B cell (primary cell): ENCODE results near the gene TTLL5. TPM values are rescaled to one million over a fixed set of nuclear protein-coding genes. Genes with fewer than 3 reads are reported as not detected.

Experiments
- ATAC-seq: fragments of 200-7000 bp; cut with Tn5 transposase; one replicate; pipeline ENCODE4 v1.10.0; 2021; ENCODE audit warnings: low read depth, mild to moderate bottlenecking, moderate number of reproducible peaks, moderate library complexity
- CTCF ChIA-PET: fragments of 350-600 bp; sonication (Branson Sonifier 250); formaldehyde crosslinking; loops from one replicate; lab custom pipeline; 2021; ENCODE audit warnings: antibody characterized with exemption, inconsistent platforms; lab: Charles Lee
- POLR2A ChIA-PET: fragments of 350-600 bp; sonication (Branson Sonifier 250); formaldehyde crosslinking; loops from one replicate; lab custom pipeline; 2021; ENCODE audit warnings: antibody characterized with exemption; lab: Charles Lee
- DNase-seq: peaks from one replicate; pipeline ENCODE4 v3.0.0; 2013
- H2AFZ ChIP-seq: 2 replicates; pipeline ENCODE4 v1.6.1; 2012; ENCODE audit warnings: mild to moderate bottlenecking, low read depth, low read length; ENCODE audit not compliant: insufficient read depth, poor library complexity, severe bottlenecking
- H3K27ac ChIP-seq, 2 donors: 1 replicate in 1 of 2; 2 replicates in 1 of 2; pipeline ENCODE4 v1.5.1; 2012 to 2013; ENCODE audit warnings: low read length in 2 of 2, mild to moderate bottlenecking in 2 of 2, moderate library complexity in 1 of 2
- H3K27me3 ChIP-seq, 4 experiments: fragments of 200-600 bp in 1 of 4; sonication (generic) in 1 of 4; replicated peaks in 1 of 4; 1 replicate in 2 of 4; 2 replicates in 2 of 4; pipeline versions ENCODE4 v1.6.1 to v1.7.0; 2013 to 2016; ENCODE audit warnings: low read length in 3 of 4, mild to moderate bottlenecking in 2 of 4, mixed read lengths in 1 of 4, moderate library complexity in 1 of 4; ENCODE audit not compliant: insufficient read depth in 4 of 4, control insufficient read depth in 3 of 4; ENCODE audit errors: control extremely low read depth in 1 of 4
- H3K36me3 ChIP-seq, 2 experiments: replicated peaks in 1 of 2; 1 replicate in 1 of 2; 2 replicates in 1 of 2; pipeline versions ENCODE4 v1.6.1 to v1.7.1; 2013; ENCODE audit warnings: low read length in 1 of 2; ENCODE audit not compliant: insufficient read depth in 2 of 2, control insufficient read depth in 1 of 2; ENCODE audit errors: control extremely low read depth in 1 of 2, extremely low read depth in 1 of 2
- H3K4me1 ChIP-seq, 2 donors: fragments of 200-600 bp in 1 of 2; sonication (generic) in 1 of 2; 1 replicate in 1 of 2; 2 replicates in 1 of 2; pipeline versions ENCODE4 v1.5.1 to v1.6.1; 2013 to 2017; ENCODE audit warnings: low read length in 2 of 2; ENCODE audit not compliant: control insufficient read depth in 2 of 2, insufficient read depth in 2 of 2
- H3K4me2 ChIP-seq: replicated peaks from 2 replicates; pipeline ENCODE3; 2012; ENCODE audit warnings: mild to moderate bottlenecking, low read depth, low read length; ENCODE audit not compliant: poor library complexity, severe bottlenecking
- H3K4me3 ChIP-seq, 5 experiments: fragments of 200-600 bp in 1 of 5; sonication (generic) in 1 of 5; 1 replicate in 3 of 5; 2 replicates in 2 of 5; pipeline versions ENCODE4 v1.5.1 to v1.7.0; 2011 to 2016; ENCODE audit warnings: low read length in 4 of 5, mild to moderate bottlenecking in 4 of 5, low read depth in 2 of 5, control low read depth in 1 of 5, moderate library complexity in 1 of 5; ENCODE audit not compliant: insufficient read depth in 1 of 5; ENCODE audit errors: control extremely low read depth in 1 of 5, extremely low read depth in 1 of 5
- H3K79me2 ChIP-seq: fragments of 200-600 bp; sonication (generic); one replicate; pipeline ENCODE4 v1.6.0; 2016; ENCODE audit warnings: low read length; ENCODE audit not compliant: control insufficient read depth, insufficient read depth
- H3K9ac ChIP-seq: fragments of 200-600 bp; sonication (generic); 2 replicates; pipeline ENCODE4 v1.6.1; 2017; ENCODE audit warnings: mild to moderate bottlenecking, low read length, moderate library complexity
- H3K9me3 ChIP-seq, 3 donors: one replicate each; pipeline versions ENCODE4 v1.6.1 to v1.7.1; 2013; ENCODE audit warnings: low read length in 2 of 3; ENCODE audit not compliant: control insufficient read depth in 2 of 3, insufficient read depth in 1 of 3; ENCODE audit errors: control extremely low read depth in 1 of 3
- H4K20me1 ChIP-seq: 2 replicates; pipeline ENCODE4 v1.6.0; 2012; ENCODE audit warnings: mild to moderate bottlenecking, low read length; ENCODE audit not compliant: insufficient read depth, control insufficient read depth, poor library complexity, severe bottlenecking
- H3K27ac Mint-ChIP-seq: one replicate; pipeline ENCODE4 v1.8.0; 2021; ENCODE audit warnings: mixed read lengths
- H3K27me3 Mint-ChIP-seq: one replicate; pipeline ENCODE4 v1.8.0; 2021; ENCODE audit warnings: mixed read lengths
- H3K4me1 Mint-ChIP-seq: one replicate; pipeline ENCODE4 v1.8.0; 2021; ENCODE audit warnings: mixed read lengths
- H3K4me3 Mint-ChIP-seq: one replicate; pipeline ENCODE4 v1.8.0; 2021; ENCODE audit warnings: mixed read lengths
- H3K9me3 Mint-ChIP-seq: one replicate; pipeline ENCODE4 v1.8.0; 2022; ENCODE audit warnings: mixed read lengths; ENCODE audit not compliant: insufficient read depth
- CTCF ChIP-seq: fragments of 200-600 bp; IDR thresholded peaks from one replicate; pipeline ENCODE4 v1.8.0; 2022; ENCODE audit warnings: antibody characterized with exemption, mild to moderate bottlenecking
- EZH2 ChIP-seq: IDR thresholded peaks from 2 replicates; pipeline ENCODE4 v1.6.1; 2012; ENCODE audit warnings: borderline replicate concordance, low read depth, mild to moderate bottlenecking, moderate library complexity, low read length; ENCODE audit not compliant: insufficient read depth, poor library complexity, severe bottlenecking
- WGBS: methylation state at CpG from one replicate; pipeline ENCODE4 v1.1.5; 2013; ENCODE audit warnings: missing lambda C conversion rate; ENCODE audit not compliant: insufficient coverage; 5-methylcytosine and 5-hydroxymethylcytosine counted together
- intact Hi-C: fragments of 100-400 bp; cut with micrococcal nuclease; formaldehyde crosslinking; loops from one replicate; pipeline ENCODE4 v1.10.0; 2022
- polyA plus RNA-seq: library from polyadenylated mRNA; depleted of rRNA; stranded (reverse); fragments of >200 nt; gene quantifications from 2 replicates; pipeline ENCODE4 v1.2.3, GENCODE V29; 2012
- total RNA-seq, 2 donors: library from RNA; stranded (reverse); fragments of 120-200 nt in 1 of 2; gene quantifications; 1 replicate in 1 of 2; 2 replicates in 1 of 2; pipeline versions ENCODE4 v1.2.3 to v1.2.4, GENCODE V29; 2013 to 2022

The TTLL5 gene
- total and polyA plus RNA-seq, 2 donors (not counting 1 experiment from before 2014, with no cell fraction given), result 10.9 to 50.9 TPM

GRCh38 chr14:75847584-75847983 is 186.5 kb downstream of the TTLL5 start:
- H2AFZ ChIP-seq, result no peak overlapping the region
- Mint-ChIP-seq H3K9me3 (no peaks in the 10 kb centered on the region), H3K4me3 (no peak overlapping the region), H3K27ac (no peak overlapping the region), H3K4me1 (no peaks in the 10 kb centered on the region), H3K27me3 (no peaks in the 10 kb centered on the region)
- H3K79me2 ChIP-seq, result no peaks in the 10 kb centered on the region
- no peaks in the 10 kb centered on the region for H3K4me1 ChIP-seq
- ATAC-seq (no peak), DNase-seq (no peak)
- H3K9me3 ChIP-seq, result no peaks in the 10 kb centered on the region
- WGBS, result 100% methylated on average over 1 of the region's 2 CpGs
- no peak overlapping the region for H3K4me2 ChIP-seq
- CTCF ChIA-PET, result no interaction called here
- no peaks in the 10 kb centered on the region for H4K20me1 ChIP-seq
- intact Hi-C loops, result no loop called here
- no peaks in the 10 kb centered on the region for H3K36me3 ChIP-seq
- H3K27ac ChIP-seq, result no peak overlapping the region
- POLR2A ChIA-PET, result no interaction called here
- H3K4me3 ChIP-seq, result no peak overlapping the region
- no peaks in the 10 kb centered on the region for H3K27me3 ChIP-seq
- TF ChIP-seq CTCF (no peak), EZH2 (no peak)
- H3K9ac ChIP-seq, result no peak overlapping the region

GRCh38 chr14:75848167-75848913 is 187.3 kb downstream of the TTLL5 start:
- ATAC-seq (no peak), DNase-seq (no peak)
- Histone ChIP-seq H3K4me1 (no peaks in the 10 kb centered on the region), H4K20me1 (no peaks in the 10 kb centered on the region), H3K79me2 (no peaks in the 10 kb centered on the region), H3K9ac (no peak overlapping the region), H3K4me3 (no peak overlapping the region), H3K27ac (no peak overlapping the region), H3K9me3 (no peaks in the 10 kb centered on the region), H3K36me3 (no peaks in the 10 kb centered on the region), H2AFZ (no peak overlapping the region), H3K4me2 (no peak overlapping the region), H3K27me3 (no peaks in the 10 kb centered on the region)
- Mint-ChIP-seq H3K27ac (no peak overlapping the region), H3K9me3 (no peaks in the 10 kb centered on the region), H3K4me3 (no peak overlapping the region), H3K4me1 (no peaks in the 10 kb centered on the region), H3K27me3 (no peaks in the 10 kb centered on the region)
- 100% methylated on average over 1 of the region's 2 CpGs for WGBS
- intact Hi-C loops, result no loop called here
- ChIA-PET POLR2A (interaction anchor here (0.5 kb wide), 1 partner anchor 1667 kb away, joined by 5 read pairs; no protein-coding TSS in a partner anchor), CTCF (interaction anchor here (1.1 kb wide), 1 partner anchor 139 kb away, joined by 3 read pairs; no protein-coding TSS in a partner anchor)
- TF ChIP-seq EZH2 (no peak), CTCF (no peak)
